ENCODE measurements around the gene PDHX. TPM values are rescaled to one million over a fixed set of nuclear protein-coding genes. Genes with fewer than 3 reads are reported as not detected.

The PDHX gene
- total RNA-seq, 2 experiments from 2014 or later = 31.4 to 37.1 TPM

DNA sequence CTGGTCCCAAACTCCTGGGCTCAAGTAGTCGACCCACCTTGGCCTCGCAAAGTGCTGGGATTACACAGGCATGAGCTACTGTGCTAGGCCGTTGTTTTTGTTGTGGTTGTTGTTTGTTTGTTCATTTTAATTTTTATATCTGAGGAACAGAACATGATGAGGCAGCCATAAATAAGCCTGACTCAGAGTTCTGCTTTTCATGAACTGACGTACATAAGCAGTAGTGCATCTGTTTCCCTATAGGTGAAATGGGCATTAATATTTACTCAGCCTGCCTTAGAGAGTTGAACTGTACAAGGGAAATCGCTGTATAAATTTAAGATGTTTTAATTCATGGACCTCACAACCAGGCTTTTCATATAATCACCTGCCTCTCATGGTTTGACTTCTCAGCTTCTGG lies 80.5 kb downstream of the PDHX start:
- POLR2A ChIA-PET = no interaction called here
- peaks cover 12% of the 10 kb centered on the region for H3K36me3 Mint-ChIP-seq
- H3K4me3 Mint-ChIP-seq = no peak overlapping the region
- H3K27ac Mint-ChIP-seq = no peak overlapping the region
- H3K9me3 Mint-ChIP-seq = peaks cover 1% of the 10 kb centered on the region
- ATAC-seq (ENCODE audit: low read depth) = no peak
- no peaks in the 10 kb centered on the region for H3K27me3 Mint-ChIP-seq
- DNase-seq = no peak
- peaks cover 15% of the 10 kb centered on the region for H3K4me1 Mint-ChIP-seq

DNA sequence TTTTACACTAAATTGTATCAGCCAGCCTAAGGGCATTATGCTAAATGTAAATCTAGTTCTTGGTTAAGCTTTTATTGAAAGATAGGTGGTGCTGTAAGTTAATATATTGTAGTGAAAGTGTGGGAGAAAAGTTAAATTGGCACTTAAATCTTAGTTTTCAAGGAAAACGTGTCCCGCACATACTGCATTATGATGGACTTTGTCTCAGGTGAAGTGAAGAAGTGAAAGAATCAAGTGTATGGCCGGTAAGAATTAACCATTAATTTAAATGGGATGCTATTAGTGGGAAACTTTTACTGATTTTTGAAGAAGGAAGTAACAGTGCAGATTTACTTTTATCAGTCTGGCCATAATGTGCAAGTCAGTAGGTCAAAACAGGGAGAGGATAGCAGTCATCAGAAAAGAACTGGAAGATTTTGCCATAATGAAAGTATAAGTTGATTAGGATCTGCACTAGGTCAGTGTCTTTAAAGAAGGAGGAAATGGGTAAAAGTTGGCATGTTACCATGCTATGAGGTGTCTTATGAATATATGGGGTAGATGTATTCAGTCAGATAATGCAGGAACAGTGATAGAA lies 81.6 kb downstream of the PDHX start:
- POLR2A ChIA-PET = interaction anchor here (1.0 kb wide), 1 partner anchor 142 kb away, joined by 3 read pairs; no protein-coding TSS in a partner anchor
- Mint-ChIP-seq H3K4me1 (peaks cover 16% of the 10 kb centered on the region), H3K4me3 (peak overlapping the region; percentile 44), H3K27me3 (no peaks in the 10 kb centered on the region), H3K9me3 (peaks cover 1% of the 10 kb centered on the region), H3K36me3 (peaks cover 11% of the 10 kb centered on the region), H3K27ac (peak overlapping the region; percentile 56)
- ATAC-seq (ENCODE audit: low read depth) = peak; percentile 36
- no peak for DNase-seq

GRCh38 chr11:34999453-34999852 lies 83.0 kb downstream of the PDHX start:
- POLR2A ChIA-PET = interaction anchor here (0.6 to 1.5 kb wide), 3 partner anchors 166 to 568 kb away, joined by 3 to 6 read pairs (median 4); no protein-coding TSS in a partner anchor

DNA sequence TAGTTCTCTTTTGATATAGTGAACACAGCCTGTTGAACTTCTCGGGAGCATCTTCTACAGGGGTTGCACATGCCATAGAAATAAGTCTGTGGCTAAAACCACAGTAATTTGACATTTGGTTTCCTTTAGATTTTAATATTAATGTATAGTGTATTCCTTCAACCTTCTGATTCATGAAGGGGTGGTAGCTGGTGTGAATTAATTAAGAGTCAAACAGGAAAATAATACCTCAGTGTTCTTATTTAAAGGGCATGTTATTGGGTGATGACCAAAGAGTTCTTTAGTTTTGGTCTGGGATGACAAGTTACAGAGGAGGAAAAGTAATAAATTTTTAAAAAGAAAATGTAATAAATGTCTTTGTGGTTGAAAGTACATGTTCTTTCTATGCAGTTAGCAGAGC lies 86.8 kb downstream of the PDHX start:
- H3K4me3 Mint-ChIP-seq = no peak overlapping the region
- DNase-seq = no peak
- POLR2A ChIA-PET = interaction anchor here (1.5 to 1.6 kb wide), 2 partner anchors 10 to 174 kb away, joined by 4 to 6 read pairs; no protein-coding TSS in a partner anchor
- H3K27ac Mint-ChIP-seq = no peak overlapping the region
- H3K4me1 Mint-ChIP-seq = peaks cover 38% of the 10 kb centered on the region
- H3K36me3 Mint-ChIP-seq = peaks cover 6% of the 10 kb centered on the region
- H3K9me3 Mint-ChIP-seq = peaks cover 1% of the 10 kb centered on the region
- no peak for ATAC-seq (ENCODE audit: low read depth)
- H3K27me3 Mint-ChIP-seq = no peaks in the 10 kb centered on the region

More at GRCh38 chr11:34999453-34999852, 83.0 kb downstream of the PDHX start:
- ATAC-seq (ENCODE audit: low read depth) = no peak
- DNase-seq = no peak
- Mint-ChIP-seq H3K36me3 (peaks cover 4% of the 10 kb centered on the region), H3K4me3 (no peak overlapping the region), H3K9me3 (peaks cover 1% of the 10 kb centered on the region), H3K4me1 (peaks cover 22% of the 10 kb centered on the region), H3K27ac (no peak overlapping the region), H3K27me3 (no peaks in the 10 kb centered on the region)

DNA sequence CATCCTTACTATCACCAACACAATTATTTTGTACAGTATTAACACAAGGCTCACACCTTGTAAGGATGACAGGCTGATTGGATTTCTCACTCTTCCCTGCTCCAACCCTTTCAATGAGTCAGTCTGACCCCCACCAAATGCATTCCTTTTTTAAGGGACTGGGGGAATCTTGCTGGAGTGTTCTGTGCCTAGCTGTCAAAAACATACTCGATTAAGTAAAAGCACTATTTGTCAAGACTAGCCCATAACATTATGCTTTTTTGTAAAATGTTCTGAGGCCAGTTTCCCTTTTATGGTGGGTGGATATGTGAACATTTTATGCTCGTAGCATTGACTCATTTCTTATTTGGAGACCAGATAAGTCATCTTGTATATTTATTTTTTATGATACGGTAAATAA lies 87.2 kb downstream of the PDHX start:
- Mint-ChIP-seq H3K27ac (no peak overlapping the region), H3K4me1 (peaks cover 37% of the 10 kb centered on the region), H3K36me3 (peaks cover 6% of the 10 kb centered on the region), H3K27me3 (no peaks in the 10 kb centered on the region), H3K4me3 (no peak overlapping the region), H3K9me3 (peaks cover 1% of the 10 kb centered on the region)
- POLR2A ChIA-PET = interaction anchor here (1.5 to 1.6 kb wide), 2 partner anchors 9 to 173 kb away, joined by 4 to 6 read pairs; no protein-coding TSS in a partner anchor
- no peak for ATAC-seq (ENCODE audit: low read depth)
- no peak for DNase-seq

DNA sequence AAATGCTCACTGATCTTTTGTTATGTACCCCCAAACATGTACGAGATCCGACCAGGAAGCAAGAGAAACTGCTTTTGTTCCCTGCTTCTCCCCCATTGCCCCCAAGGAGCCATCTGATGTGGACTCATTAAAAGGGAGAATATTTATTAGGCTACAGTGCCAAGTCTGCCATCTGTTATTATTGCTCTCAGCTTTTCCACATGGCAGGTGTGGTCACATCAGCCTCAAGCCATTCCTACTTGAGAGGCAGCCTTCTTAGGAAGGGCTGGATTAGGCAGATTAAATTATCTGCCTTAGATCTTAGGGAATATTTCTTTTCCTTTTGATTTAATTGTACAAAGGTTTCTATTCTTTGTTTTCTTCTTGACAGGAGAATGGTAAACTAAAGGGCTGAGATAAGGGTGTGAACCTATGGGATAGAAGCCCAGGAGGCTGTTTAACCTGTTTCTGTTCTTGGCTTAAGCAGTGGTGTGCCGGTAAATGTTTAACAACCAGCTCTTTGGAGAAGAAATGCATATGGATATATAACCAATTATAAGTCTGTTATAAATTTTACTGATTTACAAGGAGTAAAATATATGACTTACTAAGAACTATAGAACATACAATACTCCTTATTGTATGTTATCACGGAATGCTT lies 88.8 kb downstream of the PDHX start:
- DNase-seq = no peak
- Mint-ChIP-seq H3K27me3 (peaks cover 5% of the 10 kb centered on the region), H3K4me1 (peaks cover 35% of the 10 kb centered on the region), H3K4me3 (no peak overlapping the region), H3K9me3 (peaks cover 1% of the 10 kb centered on the region), H3K36me3 (peaks cover 3% of the 10 kb centered on the region), H3K27ac (no peak overlapping the region)
- POLR2A ChIA-PET = interaction anchor here (1.2 kb wide), 1 partner anchor 161 kb away, joined by 3 read pairs; no protein-coding TSS in a partner anchor
- ATAC-seq (ENCODE audit: low read depth) = no peak

- DNase-seq (peak; percentile 39), ATAC-seq (ENCODE audit: low read depth) (peak; percentile 90)
- H3K4me3 Mint-ChIP-seq = peak overlapping the region; percentile 19
- H3K36me3 Mint-ChIP-seq = peaks cover 5% of the 10 kb centered on the region
- H3K27me3 Mint-ChIP-seq = peaks cover 7% of the 10 kb centered on the region
- POLR2A ChIA-PET = interaction anchor here (1.2 to 1.6 kb wide), 2 partner anchors 39 to 160 kb away, joined by 3 to 4 read pairs; no protein-coding TSS in a partner anchor
- no peak overlapping the region for H3K27ac Mint-ChIP-seq
- H3K9me3 Mint-ChIP-seq = peaks cover 1% of the 10 kb centered on the region
- peaks cover 38% of the 10 kb centered on the region for H3K4me1 Mint-ChIP-seq
These were observed 90.1 kb downstream of the PDHX start for GRCh38 chr11:35006389-35007128.

- Mint-ChIP-seq H3K27ac (peak overlapping the region; percentile 32), H3K36me3 (peaks cover 3% of the 10 kb centered on the region), H3K4me1 (peaks cover 40% of the 10 kb centered on the region), H3K27me3 (peaks cover 8% of the 10 kb centered on the region), H3K9me3 (no peaks in the 10 kb centered on the region), H3K4me3 (peak overlapping the region; percentile 51)
- no peak for ATAC-seq (ENCODE audit: low read depth)
- DNase-seq = no peak
- POLR2A ChIA-PET = interaction anchor here (1.6 kb wide), 1 partner anchor 38 kb away, joined by 4 read pairs; no protein-coding TSS in a partner anchor
These were observed 90.9 kb downstream of the PDHX start for GRCh38 chr11:35007277-35007676.

DNA sequence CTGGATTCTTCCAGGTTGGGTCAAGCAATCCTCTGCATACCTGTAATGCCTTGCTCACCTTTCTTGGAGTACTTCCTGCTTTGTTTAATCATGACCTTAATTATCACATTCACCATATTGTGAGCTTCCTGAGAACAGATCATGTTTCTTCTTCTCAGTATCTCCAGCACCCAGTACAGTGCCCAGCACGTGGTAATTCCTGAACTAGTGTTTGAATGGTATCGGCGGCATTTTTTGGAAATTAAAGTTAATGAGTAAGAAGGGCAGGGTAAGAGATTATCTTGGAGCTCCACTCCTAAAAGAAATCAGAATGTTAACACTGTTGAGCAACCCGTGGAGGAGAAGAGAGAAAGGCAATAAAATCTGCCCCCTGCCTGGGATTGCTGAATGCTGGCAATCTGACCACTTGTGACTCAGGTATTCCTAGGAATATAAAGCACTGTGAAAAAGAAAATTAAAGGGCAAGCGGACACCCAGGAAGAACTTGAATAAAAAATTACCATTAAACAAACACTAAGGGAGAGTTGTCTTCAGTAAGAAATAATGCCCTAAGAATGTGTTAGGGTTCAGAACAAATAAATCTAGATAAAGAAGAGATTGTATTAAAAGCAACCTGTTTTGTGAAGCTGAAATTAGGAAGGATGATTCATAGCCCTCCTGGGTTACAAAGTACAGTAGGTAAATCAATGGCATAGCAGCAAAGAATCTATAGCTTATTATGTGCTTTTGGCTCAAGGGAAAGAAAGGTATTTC lies 92.9 kb downstream of the PDHX start:
- H3K27me3 Mint-ChIP-seq = peaks cover 8% of the 10 kb centered on the region
- POLR2A ChIA-PET = interaction anchor here (0.8 to 1.2 kb wide), 3 partner anchors 130 to 155 kb away, joined by 3 to 4 read pairs (median 3); no protein-coding TSS in a partner anchor
- DNase-seq (no peak), ATAC-seq (ENCODE audit: low read depth) (no peak)
- no peaks in the 10 kb centered on the region for H3K9me3 Mint-ChIP-seq
- H3K27ac Mint-ChIP-seq = no peak overlapping the region
- H3K4me1 Mint-ChIP-seq = peaks cover 52% of the 10 kb centered on the region
- peaks cover 3% of the 10 kb centered on the region for H3K36me3 Mint-ChIP-seq
- H3K4me3 Mint-ChIP-seq = no peak overlapping the region

DNA sequence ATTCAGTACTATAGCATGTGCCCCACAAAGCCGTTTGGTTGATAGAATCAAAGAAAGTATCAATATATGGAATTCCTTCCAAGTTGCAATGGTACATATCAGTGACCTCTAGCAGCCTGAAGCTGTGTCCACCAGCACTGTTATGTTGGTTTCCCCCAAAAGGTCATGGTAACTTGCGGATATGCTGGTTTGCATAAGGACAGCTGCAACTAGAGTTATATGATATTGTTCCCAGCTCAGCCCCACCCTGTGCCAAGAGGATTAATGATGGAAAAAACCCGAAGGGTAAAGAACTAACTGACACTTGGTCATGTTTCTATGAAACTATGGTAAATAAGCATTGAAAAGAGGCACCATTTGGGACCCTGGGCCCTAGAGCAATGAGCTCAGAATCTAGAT lies 93.5 kb downstream of the PDHX start:
- no peaks in the 10 kb centered on the region for H3K9me3 Mint-ChIP-seq
- POLR2A ChIA-PET = interaction anchor here (1.2 kb wide), 1 partner anchor 154 kb away, joined by 3 read pairs; no protein-coding TSS in a partner anchor
- no peak for ATAC-seq (ENCODE audit: low read depth)
- peaks cover 49% of the 10 kb centered on the region for H3K4me1 Mint-ChIP-seq
- DNase-seq = no peak
- H3K36me3 Mint-ChIP-seq = peaks cover 3% of the 10 kb centered on the region
- H3K27ac Mint-ChIP-seq = no peak overlapping the region
- H3K4me3 Mint-ChIP-seq = no peak overlapping the region
- peaks cover 8% of the 10 kb centered on the region for H3K27me3 Mint-ChIP-seq

GRCh38 chr11:35010654-35011053 lies 94.2 kb downstream of the PDHX start:
- no peak for DNase-seq
- H3K9me3 Mint-ChIP-seq = no peaks in the 10 kb centered on the region
- POLR2A ChIA-PET = no interaction called here
- H3K27me3 Mint-ChIP-seq = peaks cover 8% of the 10 kb centered on the region
- H3K27ac Mint-ChIP-seq = no peak overlapping the region
- H3K36me3 Mint-ChIP-seq = peaks cover 3% of the 10 kb centered on the region
- ATAC-seq (ENCODE audit: low read depth) = no peak
- peaks cover 48% of the 10 kb centered on the region for H3K4me1 Mint-ChIP-seq
- no peak overlapping the region for H3K4me3 Mint-ChIP-seq

- peaks cover 46% of the 10 kb centered on the region for H3K4me1 Mint-ChIP-seq
- peaks cover 8% of the 10 kb centered on the region for H3K27me3 Mint-ChIP-seq
- no peak overlapping the region for H3K4me3 Mint-ChIP-seq
- H3K27ac Mint-ChIP-seq = no peak overlapping the region
- DNase-seq (no peak), ATAC-seq (ENCODE audit: low read depth) (no peak)
- H3K36me3 Mint-ChIP-seq = peaks cover 5% of the 10 kb centered on the region
- H3K9me3 Mint-ChIP-seq = no peaks in the 10 kb centered on the region
- POLR2A ChIA-PET = interaction anchor here (0.7 to 0.8 kb wide), 2 partner anchors 146 to 163 kb away, joined by 6 to 7 read pairs; no protein-coding TSS in a partner anchor
These were observed 95.0 kb downstream of the PDHX start for GRCh38 chr11:35011389-35011788.
